GM19035 (cell line): ENCODE results near the gene PSME1.
A peak's percentile ranks its signal among the peaks of the same experiment; 100 is the strongest.

Experiments
- ATAC-seq: cut with Tn5 transposase; IDR thresholded peaks from one replicate; pipeline ENCODE4 v1.9.1; 2021; ENCODE audit not compliant: unreplicated experiment

Gene PSME1

DNA sequence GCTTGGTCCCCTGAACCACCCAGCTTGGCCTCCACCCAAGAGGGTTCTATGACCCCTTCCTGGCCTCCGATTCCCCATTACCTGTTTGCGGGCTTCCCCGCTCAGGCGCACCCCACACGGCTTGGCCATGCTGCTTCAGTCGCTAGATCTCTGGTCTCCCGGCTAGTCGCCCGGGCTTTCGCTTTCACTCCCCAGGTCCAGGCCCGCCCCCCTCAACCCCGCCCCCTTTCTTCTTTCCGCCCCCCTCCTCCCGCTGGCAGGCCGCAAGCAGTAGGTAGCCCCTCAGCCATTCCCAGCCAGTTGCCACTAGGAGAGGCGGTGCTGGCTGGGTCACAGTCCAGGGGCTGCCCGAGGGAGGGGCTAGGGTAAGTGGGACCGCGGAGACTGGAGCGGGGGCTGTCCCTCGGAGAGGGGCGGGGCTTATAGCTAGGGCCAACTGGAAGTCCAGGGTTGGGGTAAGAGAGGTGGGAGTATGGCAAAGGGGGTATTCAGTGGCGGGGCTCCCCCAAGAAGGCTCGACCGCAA is 10.5 kb downstream of the PSME1 start, which contains the start of gene PSME2:
Gene PSME2 (minus strand): TSS at position 158 of the 525 bp plus-strand sequence. CDS start 29 bp downstream, at position 129.
- peak; percentile 61 for ATAC-seq

DNA sequence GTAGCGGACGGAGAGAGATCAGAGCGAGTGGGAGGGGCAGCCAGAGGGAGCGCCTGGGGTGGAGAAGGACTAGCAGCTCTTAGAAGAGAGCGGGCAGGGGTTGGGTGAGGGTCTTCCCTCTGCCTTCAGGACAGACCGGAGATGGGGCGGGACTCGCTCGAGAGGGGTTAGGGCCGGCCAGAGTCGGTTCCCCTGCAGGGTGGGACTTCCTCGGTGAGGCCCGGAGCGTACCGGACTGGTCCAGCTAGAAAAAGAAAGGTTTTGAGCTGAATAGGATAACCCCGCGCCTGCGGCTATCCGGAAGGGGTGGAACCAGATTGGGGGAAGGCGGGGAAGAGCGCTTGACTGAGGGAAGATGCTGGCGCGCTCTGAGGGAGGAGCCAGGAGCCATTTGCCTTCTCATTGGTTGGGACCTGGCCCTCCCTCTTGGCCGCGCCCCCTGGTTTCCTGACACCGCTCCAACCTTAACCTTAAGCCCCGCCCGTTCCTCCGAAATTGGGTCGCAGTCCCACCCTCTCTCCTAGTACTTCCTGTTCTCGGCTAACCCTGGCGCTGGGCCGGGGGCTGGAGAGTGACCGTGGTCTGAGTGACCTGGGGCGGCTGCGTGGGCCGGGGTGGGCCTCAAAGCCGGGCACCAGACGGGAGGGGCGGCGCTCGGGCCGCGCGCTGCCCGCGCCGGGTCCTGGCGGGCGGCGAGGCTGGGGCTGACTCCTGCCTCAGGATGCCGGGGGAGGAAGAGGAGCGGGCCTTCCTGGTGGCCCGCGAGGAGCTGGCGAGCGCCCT is 11.2 kb downstream of the PSME1 start, which contains the start of gene RNF31:
Gene RNF31 (plus strand): TSS at position 521 of the 783 bp plus-strand sequence. CDS start 201 bp downstream, at position 722.
- peak; percentile 79 for ATAC-seq

DNA sequence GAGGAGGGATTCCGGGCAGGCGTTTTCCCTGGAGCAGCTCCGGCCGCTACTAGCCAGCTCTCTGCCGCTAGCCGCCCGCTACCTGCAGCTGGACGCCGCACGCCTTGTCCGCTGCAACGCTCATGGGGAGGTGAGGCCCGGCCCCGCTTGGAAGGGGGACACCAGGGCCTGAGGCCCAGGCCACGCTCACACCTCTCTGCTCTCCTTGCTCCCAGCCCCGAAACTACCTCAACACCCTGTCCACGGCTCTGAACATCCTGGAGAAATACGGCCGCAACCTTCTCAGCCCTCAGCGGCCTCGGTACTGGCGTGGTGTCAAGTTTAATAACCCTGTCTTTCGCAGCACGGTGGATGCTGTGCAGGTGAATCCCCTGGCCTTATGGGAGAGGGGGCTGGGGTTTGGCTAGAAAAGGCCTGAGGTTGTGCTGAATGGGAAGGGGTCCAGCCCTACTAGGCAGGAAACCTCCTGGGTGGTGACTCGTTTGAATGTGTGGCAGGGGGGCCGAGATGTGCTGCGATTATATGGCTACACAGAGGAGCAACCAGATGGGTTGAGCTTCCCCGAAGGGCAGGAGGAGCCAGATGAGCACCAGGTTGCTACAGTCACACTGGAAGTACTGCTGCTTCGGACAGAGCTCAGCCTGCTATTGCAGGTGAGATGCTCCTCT is 11.9 kb downstream of the PSME1 start:
- no peak for ATAC-seq

DNA sequence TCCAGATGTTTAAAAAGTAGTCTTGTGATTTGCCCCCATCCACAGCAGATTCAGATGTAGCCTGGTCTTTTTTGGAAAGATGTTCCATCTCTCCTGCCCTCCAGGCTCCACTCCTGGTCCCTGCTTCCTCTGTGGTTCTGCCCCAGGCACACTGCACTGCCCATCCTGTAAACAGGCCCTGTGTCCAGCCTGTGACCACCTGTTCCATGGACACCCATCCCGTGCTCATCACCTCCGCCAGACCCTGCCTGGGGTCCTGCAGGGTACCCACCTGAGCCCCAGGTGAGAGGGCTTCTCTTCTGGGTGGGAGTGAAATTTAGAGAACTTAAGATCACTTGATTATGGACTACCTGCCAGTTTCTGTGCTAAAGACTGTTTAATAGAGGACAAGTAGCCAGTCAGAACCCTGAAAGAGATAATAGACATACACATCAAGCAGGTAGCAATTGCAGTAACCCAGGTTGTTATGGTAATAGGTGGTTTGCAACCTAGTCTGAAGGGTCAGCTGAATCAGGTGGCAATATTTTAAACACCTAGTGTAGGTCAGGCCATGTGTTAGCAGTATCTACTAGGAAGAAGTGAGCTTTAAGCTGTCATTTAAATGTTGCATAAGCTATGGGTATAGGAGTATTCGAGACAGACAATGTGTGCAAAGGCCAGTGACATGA is 13.4 kb downstream of the PSME1 start:
- ATAC-seq: no peak

DNA sequence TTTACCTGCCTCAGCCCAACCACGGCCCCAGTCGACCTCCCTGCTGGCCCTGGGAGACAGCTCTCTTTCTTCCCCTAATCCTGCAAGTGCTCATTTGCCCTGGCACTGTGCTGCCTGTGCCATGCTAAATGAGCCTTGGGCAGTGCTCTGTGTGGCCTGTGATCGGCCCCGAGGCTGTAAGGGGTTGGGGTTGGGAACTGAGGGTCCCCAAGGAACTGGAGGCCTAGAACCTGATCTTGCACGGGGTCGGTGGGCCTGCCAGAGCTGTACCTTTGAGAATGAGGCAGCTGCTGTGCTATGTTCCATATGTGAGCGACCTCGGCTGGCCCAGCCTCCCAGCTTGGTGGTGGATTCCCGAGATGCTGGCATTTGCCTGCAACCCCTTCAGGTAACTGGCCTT is 14.1 kb downstream of the PSME1 start:
- ATAC-seq: no peak

DNA sequence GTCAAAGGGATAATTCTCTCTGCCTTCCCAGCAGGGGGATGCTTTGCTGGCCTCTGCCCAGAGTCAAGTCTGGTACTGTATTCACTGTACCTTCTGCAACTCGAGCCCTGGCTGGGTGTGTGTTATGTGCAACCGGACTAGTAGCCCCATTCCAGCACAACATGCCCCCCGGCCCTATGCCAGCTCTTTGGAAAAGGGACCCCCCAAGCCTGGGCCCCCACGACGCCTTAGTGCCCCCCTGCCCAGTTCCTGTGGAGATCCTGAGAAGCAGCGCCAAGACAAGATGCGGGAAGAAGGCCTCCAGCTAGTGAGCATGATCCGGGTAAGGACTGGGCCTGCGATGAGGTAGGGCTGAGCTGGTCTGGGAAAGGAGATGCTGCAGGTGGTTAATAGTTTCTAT is 14.6 kb downstream of the PSME1 start:
- ATAC-seq: no peak

DNA sequence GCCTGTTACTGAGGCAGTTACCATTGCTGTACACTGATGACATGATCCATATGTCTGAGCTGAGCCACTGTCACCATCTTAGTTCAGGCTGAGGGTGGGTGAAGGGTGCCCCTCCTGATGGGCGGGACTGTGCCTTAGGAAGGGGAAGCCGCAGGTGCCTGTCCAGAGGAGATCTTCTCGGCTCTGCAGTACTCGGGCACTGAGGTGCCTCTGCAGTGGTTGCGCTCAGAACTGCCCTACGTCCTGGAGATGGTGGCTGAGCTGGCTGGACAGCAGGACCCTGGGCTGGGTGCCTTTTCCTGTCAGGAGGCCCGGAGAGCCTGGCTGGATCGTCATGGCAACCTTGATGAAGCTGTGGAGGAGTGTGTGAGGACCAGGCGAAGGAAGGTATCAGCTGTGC is 15.0 kb downstream of the PSME1 start:
- no peak for ATAC-seq

DNA sequence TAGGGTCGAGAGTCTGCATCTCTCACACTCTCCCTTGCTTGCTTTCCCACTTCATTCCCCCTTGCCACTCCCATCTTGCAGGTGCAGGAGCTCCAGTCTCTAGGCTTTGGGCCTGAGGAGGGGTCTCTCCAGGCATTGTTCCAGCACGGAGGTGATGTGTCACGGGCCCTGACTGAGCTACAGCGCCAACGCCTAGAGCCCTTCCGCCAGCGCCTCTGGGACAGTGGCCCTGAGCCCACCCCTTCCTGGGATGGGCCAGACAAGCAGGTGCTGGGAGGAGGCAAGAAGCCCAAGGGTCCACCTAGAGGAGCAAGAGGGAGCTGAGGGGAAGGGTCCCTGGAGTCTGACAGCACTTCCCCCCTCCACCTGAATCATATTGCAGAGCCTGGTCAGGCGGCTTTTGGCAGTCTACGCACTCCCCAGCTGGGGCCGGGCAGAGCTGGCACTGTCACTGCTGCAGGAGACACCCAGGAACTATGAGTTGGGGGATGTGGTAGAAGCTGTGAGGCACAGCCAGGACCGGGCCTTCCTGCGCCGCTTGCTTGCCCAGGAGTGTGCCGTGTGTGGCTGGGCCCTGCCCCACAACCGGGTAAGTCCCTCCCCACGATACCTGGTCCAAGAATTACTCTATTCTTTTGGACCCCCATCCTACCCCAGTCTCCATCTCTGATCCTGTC is 15.5 kb downstream of the PSME1 start:
- ATAC-seq: no peak

DNA sequence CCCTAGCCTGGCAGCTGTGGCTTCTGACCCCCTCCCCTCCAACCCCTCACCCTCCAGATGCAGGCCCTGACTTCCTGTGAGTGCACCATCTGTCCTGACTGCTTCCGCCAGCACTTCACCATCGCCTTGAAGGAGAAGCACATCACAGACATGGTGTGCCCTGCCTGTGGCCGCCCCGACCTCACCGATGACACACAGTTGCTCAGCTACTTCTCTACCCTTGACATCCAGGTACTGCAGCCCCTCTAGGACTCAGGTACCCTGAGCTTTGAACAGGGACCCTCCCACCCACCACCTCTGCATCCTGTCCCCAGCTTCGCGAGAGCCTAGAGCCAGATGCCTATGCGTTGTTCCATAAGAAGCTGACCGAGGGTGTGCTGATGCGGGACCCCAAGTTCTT is 19.1 kb downstream of the PSME1 start:
- no peak for ATAC-seq

DNA sequence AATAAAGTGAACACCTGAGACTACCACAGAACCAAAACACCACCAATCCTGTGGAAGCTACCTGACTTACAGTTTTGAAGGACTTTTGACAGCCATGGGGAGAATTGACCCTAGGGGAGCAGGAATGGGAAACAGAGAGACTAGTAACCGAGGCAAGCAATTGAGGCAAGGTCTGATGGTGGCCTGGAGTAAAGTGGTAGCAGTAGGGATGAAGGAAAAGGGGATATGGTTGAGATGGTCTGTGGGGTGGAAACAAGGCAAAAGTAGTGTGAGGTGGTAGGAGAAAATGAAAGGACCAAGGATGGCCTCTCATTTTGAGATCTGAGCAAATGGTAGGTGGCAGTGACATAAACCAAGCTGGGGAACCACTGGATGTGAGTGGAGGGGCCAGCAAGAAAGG is 20.8 kb downstream of the PSME1 start:
- no peak for ATAC-seq

DNA sequence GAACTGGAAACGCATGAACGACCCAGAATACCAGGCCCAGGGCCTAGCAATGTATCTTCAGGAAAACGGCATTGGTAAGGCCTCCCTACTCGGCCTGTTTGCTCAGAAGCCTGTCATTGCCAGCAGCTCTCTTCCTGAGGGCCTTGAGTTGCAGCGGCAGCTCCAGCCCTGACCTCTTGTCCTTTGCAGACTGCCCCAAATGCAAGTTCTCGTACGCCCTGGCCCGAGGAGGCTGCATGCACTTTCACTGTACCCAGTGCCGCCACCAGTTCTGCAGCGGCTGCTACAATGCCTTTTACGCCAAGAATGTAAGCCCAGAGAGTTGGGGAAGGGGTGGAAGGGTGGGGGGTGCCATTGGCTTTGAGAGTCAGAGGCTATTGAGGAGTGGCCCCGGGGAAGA is 21.3 kb downstream of the PSME1 start:
- no peak for ATAC-seq

DNA sequence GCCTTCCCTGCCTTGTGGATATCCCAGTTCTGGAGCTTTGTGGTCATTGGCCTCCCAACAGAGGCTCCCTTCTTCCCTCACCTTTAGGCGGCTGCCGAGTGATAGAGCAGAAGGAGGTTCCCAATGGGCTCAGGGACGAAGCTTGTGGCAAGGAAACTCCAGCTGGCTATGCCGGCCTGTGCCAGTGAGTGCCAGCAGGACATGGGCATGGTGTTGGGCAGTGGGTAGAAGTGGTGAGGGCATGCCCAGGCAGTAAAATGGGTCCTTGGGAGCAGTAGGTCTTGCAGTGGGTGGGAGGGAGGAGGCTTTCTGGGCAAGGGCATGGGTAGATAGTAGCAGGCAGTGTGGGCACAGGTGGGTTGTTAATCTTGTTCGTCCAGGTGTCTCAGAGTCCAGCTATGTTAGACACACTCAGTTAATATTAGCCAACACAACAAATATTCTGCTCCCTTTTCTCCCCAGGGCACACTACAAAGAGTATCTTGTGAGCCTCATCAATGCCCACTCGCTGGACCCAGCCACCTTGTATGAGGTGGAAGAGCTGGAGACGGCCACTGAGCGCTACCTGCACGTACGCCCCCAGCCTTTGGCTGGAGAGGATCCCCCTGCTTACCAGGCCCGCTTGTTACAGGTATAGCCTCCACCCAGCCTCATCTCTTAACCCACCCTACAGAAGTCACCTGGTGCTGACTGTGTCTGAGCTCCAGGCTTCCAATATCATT is 23.9 kb downstream of the PSME1 start:
- ATAC-seq: no peak

DNA sequence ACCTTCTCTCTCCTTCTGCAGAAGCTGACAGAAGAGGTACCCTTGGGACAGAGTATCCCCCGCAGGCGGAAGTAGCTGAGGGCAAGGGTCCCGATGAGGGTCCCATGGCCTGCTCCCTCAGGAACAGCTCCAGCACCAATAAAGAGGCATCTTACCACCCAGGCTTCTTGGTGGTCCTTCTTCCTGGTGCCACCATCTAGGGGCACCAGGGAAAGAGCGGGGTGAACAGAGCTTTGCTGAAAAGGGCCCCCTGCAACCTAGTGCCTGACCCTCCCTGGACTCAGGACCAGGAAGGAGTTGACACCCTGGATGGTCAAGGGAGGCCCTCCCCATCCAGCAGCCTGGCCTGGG is 24.5 kb downstream of the PSME1 start:
- no peak for ATAC-seq

DNA sequence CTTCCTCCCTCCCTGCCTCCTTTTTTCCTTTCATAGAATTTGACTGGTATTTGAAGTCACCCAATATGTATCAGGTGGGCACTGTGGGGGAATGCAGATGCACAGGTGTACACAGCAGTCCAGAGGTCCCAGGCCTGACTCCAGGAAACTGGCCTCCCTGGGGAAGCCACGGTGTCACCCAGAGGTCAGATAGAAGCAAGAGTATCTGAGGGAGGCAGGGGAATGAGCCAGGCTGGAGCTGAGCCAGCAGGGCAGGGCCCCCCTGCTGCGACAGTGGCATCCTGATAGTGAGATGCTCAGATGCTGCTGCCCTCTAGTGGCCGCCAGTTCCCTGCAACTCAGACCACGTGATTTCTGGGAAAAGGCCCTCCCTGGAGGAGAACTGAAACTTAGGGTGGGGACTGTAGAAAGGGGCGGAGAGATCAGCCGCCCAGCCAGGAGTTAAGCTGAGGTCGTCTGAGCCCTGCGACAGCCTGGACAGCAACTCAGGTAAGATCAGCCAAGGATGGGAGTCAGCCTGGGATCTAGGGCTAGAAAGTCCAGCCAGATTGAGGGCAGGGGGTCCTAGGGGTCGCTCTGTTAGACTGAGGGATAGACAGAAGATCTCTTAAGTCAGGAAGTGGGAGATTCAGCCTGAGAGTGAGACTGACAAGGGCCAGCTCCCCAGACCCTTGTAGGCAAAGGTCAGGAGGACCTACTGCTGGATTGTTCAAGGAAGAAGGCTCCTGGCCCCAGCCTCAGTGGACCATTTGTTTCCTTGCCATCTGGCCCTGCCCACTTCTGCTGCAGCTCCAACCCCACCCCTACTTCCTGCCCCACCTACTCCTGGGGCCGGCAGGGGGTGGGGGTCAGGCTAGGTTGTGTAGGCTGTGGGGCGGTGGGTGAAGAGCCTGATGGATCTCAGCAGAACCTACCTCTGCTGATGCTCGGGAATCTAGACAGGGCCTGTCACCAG is 25.1 kb downstream of the PSME1 start, which contains the start of gene IRF9:
Gene IRF9 (plus strand): TSS at position 416 of the 955 bp plus-strand sequence. CDS start 880 bp downstream, outside the sequence.
- peak; percentile 88 for ATAC-seq

DNA sequence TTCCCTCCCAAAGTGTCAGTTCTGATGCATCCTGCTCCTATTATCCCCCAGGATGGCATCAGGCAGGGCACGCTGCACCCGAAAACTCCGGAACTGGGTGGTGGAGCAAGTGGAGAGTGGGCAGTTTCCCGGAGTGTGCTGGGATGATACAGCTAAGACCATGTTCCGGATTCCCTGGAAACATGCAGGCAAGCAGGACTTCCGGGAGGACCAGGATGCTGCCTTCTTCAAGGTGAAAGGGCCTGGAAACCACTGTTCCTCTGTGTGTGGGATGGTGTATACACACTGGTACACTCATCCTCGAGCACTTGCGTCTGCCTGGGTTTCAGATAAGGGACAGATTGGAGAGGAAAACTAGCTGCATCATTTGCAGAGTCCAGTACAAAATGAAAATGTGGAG is 26.1 kb downstream of the PSME1 start:
- no peak for ATAC-seq

DNA sequence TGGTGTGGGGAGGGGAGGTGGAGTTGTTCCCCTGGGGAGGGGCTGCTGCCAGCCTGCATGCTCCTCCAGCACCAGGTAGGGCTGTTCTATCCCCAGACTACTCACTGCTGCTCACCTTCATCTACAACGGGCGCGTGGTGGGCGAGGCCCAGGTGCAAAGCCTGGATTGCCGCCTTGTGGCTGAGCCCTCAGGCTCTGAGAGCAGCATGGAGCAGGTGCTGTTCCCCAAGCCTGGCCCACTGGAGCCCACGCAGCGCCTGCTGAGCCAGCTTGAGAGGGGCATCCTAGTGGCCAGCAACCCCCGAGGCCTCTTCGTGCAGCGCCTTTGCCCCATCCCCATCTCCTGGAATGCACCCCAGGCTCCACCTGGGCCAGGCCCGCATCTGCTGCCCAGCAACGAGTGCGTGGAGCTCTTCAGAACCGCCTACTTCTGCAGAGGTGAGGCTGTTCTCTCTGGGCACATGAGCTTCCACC is 28.6 kb downstream of the PSME1 start:
- ATAC-seq: no peak

DNA sequence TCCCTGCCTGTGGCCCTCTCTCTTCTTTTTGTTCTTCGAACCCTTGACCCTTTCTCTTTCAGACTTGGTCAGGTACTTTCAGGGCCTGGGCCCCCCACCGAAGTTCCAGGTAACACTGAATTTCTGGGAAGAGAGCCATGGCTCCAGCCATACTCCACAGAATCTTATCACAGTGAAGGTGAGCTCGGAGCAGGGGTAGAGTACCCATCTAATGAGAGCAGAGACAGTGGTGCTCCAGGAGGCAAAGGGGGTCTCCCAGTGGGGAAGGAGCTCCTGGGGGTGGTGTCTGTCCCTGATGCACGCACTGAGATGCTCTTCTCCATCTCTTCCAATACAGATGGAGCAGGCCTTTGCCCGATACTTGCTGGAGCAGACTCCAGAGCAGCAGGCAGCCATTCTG is 29.8 kb downstream of the PSME1 start:
- ATAC-seq: no peak

DNA sequence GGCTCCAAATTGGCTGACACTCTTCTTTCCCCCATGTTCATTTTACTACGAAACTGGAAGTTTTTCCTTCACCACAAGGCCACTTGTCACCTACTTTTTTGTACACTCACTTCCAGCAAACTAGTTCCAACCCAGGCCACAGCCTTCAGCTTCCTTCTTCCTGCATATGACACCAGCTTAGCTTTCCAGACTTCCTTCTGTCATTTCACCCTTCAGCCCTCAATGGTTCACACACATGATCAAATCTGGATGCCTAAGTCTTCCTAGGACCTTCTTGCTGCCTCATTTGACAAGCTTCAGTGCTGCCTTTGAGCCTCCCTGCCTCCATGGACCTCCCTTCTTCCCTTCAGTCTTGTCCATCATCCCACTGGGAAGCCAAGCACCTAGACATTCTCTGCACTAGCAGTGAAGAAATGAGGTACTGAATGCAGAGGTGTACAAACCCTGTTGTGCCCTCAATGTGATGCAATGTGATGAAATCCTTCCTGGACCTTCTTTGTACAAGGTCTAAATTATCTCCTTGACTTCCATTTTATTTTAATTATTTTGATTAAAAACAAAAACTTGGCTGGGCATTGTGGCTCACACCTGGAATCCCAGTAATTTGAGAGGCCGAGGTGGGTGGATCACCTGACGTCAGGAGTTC is 31.6 kb downstream of the PSME1 start:
- ATAC-seq: no peak
